Esophagus squamous epithelium (tissue), 5 donors: ENCODE results near the gene ANGPTL4. TPM values are rescaled to one million over a fixed set of nuclear protein-coding genes. Genes with fewer than 3 reads are reported as not detected.
"Not testable (repeated sequence)": the region's sequence is repeated elsewhere in the genome, so short reads cannot be mapped to it uniquely, and the experiment has no call there.

Experiments
- DNase-seq: peaks from one replicate; lab custom pipeline; 2025; lab: John Stamatoyannopoulos, UW
- H3K27ac ChIP-seq, 4 donors: fragments of 200-600 bp; sonication (generic); one replicate each; pipeline ENCODE4 v1.5.1; 2016 to 2019; ENCODE audit warnings: mild to moderate bottlenecking in 1 of 4
- H3K27me3 ChIP-seq, 4 donors: fragments of 200-600 bp; sonication (generic); 1 replicate in 3 of 4; 2 replicates in 1 of 4; pipeline versions ENCODE4 v1.5.1 to v1.6.0; 2017 to 2021; ENCODE audit warnings: antibody characterized with exemption in 1 of 4
- H3K36me3 ChIP-seq, 3 donors: fragments of 200-600 bp; sonication (generic); one replicate each; pipeline ENCODE4 v1.5.1; 2016 to 2019
- H3K4me1 ChIP-seq, 3 donors: fragments of 200-600 bp; sonication (generic); one replicate each; pipeline ENCODE4 v1.5.1; 2017 to 2019
- H3K4me3 ChIP-seq, 4 donors: fragments of 200-600 bp; sonication (generic); 1 replicate in 3 of 4; 2 replicates in 1 of 4; pipeline ENCODE4 v1.5.1; 2016 to 2019; ENCODE audit warnings: mild to moderate bottlenecking in 2 of 4, moderate library complexity in 1 of 4
- H3K9me3 ChIP-seq, 3 donors: fragments of 200-600 bp; sonication (generic); one replicate each; pipeline ENCODE4 v1.5.1; 2016 to 2019
- CTCF ChIP-seq, 6 experiments: fragments of 450-650 bp in 4 of 6; fragments of 200-600 bp in 2 of 6; sonication (generic) in 2 of 6; IDR thresholded peaks; one replicate each; pipeline ENCODE4 v1.5.1; 2016 to 2019; ENCODE audit warnings: antibody characterized with exemption in 6 of 6, mild to moderate bottlenecking in 4 of 6, moderate library complexity in 4 of 6
- POLR2A ChIP-seq, 4 donors: fragments of 450-650 bp; IDR thresholded peaks; one replicate each; pipeline ENCODE4 v1.6.1; 2017; ENCODE audit warnings: antibody characterized with exemption in 4 of 4, mild to moderate bottlenecking in 4 of 4, moderate library complexity in 3 of 4
- WGBS, 2 donors: methylation state at CpG; one replicate each; pipeline ENCODE4 v1.1.5; 2018; 5-methylcytosine and 5-hydroxymethylcytosine counted together
- intact Hi-C: fragments of 100-400 bp; cut with DNase I; formaldehyde crosslinking; loops from one replicate; pipeline ENCODE4 v1.15.0; 2022
- total RNA-seq, 4 donors: library from RNA; depleted of rRNA; stranded (reverse); fragments of >200 nt; gene quantifications; one replicate each; pipeline ENCODE4 v1.1.0, GENCODE V29; 2016
- donor health status: DM: yes; HTN: yes; CAD: no.

ANGPTL4 gene
- total RNA-seq, 4 donors from 2014 or later: 17.0 to 37.1 (median 19.2) TPM

- Histone ChIP-seq H3K27ac (peak overlapping the region in 1 of 4 donors; percentile 62), H3K9me3 (no peaks in the 10 kb centered on the region), H3K4me3 (no peak overlapping the region), H3K4me1 (peaks cover 18 to 42% (median 29%) of the 10 kb centered on the region in 3 donors), H3K36me3 (peaks cover 0 to 75% (median 7%) of the 10 kb centered on the region in 3 donors), H3K27me3 (peaks cover 0 to under 1% (median 0%) of the 10 kb centered on the region in 4 donors)
- DNase-seq: no peak
- TF ChIP-seq POLR2A (IDR thresholded peaks at IDR 0.05) (no peak), CTCF (IDR thresholded peaks at IDR 0.05) (no peak)
- intact Hi-C loops: no loop called here
- WGBS, 2 donors: 77% methylated on average over 14 to 15 of the region's 19 CpGs
These were observed 6.4 kb downstream of the ANGPTL4 start for GRCh38 chr19:8370176-8371010.

GRCh38 chr19:8371011-8371804 lies 7.3 kb downstream of the ANGPTL4 start:
- no peaks in the 10 kb centered on the region for H3K9me3 ChIP-seq
- 89 to 91% methylated on average over 12 to 14 of the region's 28 CpGs for WGBS, 2 donors
- intact Hi-C loops: no loop called here
- TF ChIP-seq CTCF (IDR thresholded peaks at IDR 0.05): no peak
- H3K27me3 ChIP-seq: no peaks in the 10 kb centered on the region
- peak overlapping the region in 1 of 4 donors; percentile 62 for H3K27ac ChIP-seq
- peaks cover 15 to 34% (median 26%) of the 10 kb centered on the region in 3 donors for H3K4me1 ChIP-seq
- no peak overlapping the region for H3K4me3 ChIP-seq
- no peak for DNase-seq
- H3K36me3 ChIP-seq: peaks cover 0 to 79% (median 7%) of the 10 kb centered on the region in 3 donors

- 77 to 82% methylated on average over 16 to 21 of the region's 26 CpGs for whole genome bisulfite sequencing, 2 donors
- Histone ChIP-seq H3K4me1 (peaks cover 0 to 8% (median 0%) of the 10 kb centered on the region in 3 donors), H3K36me3 (peaks cover 0 to 78% (median 7%) of the 10 kb centered on the region in 3 donors), H3K9me3 (no peaks in the 10 kb centered on the region), H3K27ac (peak overlapping the region in 2 of 4 donors; percentile 42 to 44), H3K27me3 (no peaks in the 10 kb centered on the region), H3K4me3 (no peak overlapping the region)
- intact Hi-C loops: no loop called here
- no peak for DNase-seq
- no peak for TF ChIP-seq POLR2A (IDR thresholded peaks at IDR 0.05)
- peak in 1 of 6 experiments; percentile 24 for TF ChIP-seq CTCF (IDR thresholded peaks at IDR 0.05)
These were observed 10.2 kb downstream of the ANGPTL4 start for GRCh38 chr19:8373867-8374813.

- peaks cover 0 to 69% (median 7%) of the 10 kb centered on the region in 3 donors for H3K36me3 ChIP-seq
- H3K9me3 ChIP-seq, H3K27me3 ChIP-seq, H3K4me1 ChIP-seq, H3K27ac ChIP-seq, intact Hi-C loops, H3K4me3 ChIP-seq, DNase-seq: not testable (repeated sequence)
- no CpG with 5 or more reads among the region's 32 CpGs for WGBS, 2 donors
These were observed 11.8 kb downstream of the ANGPTL4 start for GRCh38 chr19:8375766-8376165.

GRCh38 chr19:8376373-8376974 lies 12.5 kb downstream of the ANGPTL4 start:
- WGBS, 2 donors: 88 to 91% methylated on average over 8 of the region's 10 CpGs
- H3K4me3 ChIP-seq, H3K27ac ChIP-seq, H3K27me3 ChIP-seq, H3K9me3 ChIP-seq, H3K4me1 ChIP-seq, intact Hi-C loops, DNase-seq: not testable (repeated sequence)
- peaks cover 0 to 62% (median 7%) of the 10 kb centered on the region in 3 donors for H3K36me3 ChIP-seq
